DMS53 (cell line): Measurements from ENCODE around the gene SERPINH1.

Source experiments
- DNase-seq: peaks from one replicate; lab custom pipeline; 2025; lab: John Stamatoyannopoulos, UW

SERPINH1 gene

GRCh38 chr11:75562048-75562835 is at the start of gene SERPINH1:
Gene SERPINH1, plus strand, starts transcription at chr11:75562253. Its CDS starts 4,097 bp downstream, at chr11:75566350.
- peak; percentile 98 for DNase-seq

- DNase-seq: peak; percentile 58
Measured at GRCh38 chr11:75513250-75513649, 48.8 kb upstream of the SERPINH1 start.

GRCh38 chr11:75514596-75514995 is 47.5 kb upstream of the SERPINH1 start:
- no peak for DNase-seq

GRCh38 chr11:75516140-75516539 is 45.9 kb upstream of the SERPINH1 start:
- no peak for DNase-seq

- DNase-seq: no peak
Measured at GRCh38 chr11:75516886-75517285, 45.2 kb upstream of the SERPINH1 start.

GRCh38 chr11:75518204-75518549 is 43.9 kb upstream of the SERPINH1 start:
- no peak for DNase-seq

GRCh38 chr11:75518771-75519653 is 43.0 kb upstream of the SERPINH1 start:
- no peak for DNase-seq

GRCh38 chr11:75520688-75521087 is 41.4 kb upstream of the SERPINH1 start:
- no peak for DNase-seq

GRCh38 chr11:75522286-75523044 is 39.6 kb upstream of the SERPINH1 start:
- no peak for DNase-seq

- DNase-seq: no peak
Measured at GRCh38 chr11:75523189-75523588, 38.9 kb upstream of the SERPINH1 start.

- peak; percentile 37 for DNase-seq
Measured at GRCh38 chr11:75523811-75524664, 38.0 kb upstream of the SERPINH1 start.

- peak; percentile 65 for DNase-seq
Measured at GRCh38 chr11:75524665-75525432, 37.2 kb upstream of the SERPINH1 start.

- peak; percentile 98 for DNase-seq
Measured at GRCh38 chr11:75525433-75526191, 36.4 kb upstream of the SERPINH1 start, which contains the start of gene GDPD5. Gene GDPD5, minus strand, starts transcription at chr11:75525941. Its CDS starts 48,206 bp downstream, at chr11:75477735.

- DNase-seq: peak; percentile 68
Measured at GRCh38 chr11:75526192-75526541, 35.9 kb upstream of the SERPINH1 start.

GRCh38 chr11:75527130-75527529 is 34.9 kb upstream of the SERPINH1 start:
- DNase-seq: no peak

- DNase-seq: no peak
Measured at GRCh38 chr11:75527938-75528735, 33.9 kb upstream of the SERPINH1 start.

GRCh38 chr11:75530577-75530976 is 31.5 kb upstream of the SERPINH1 start:
- DNase-seq: no peak

GRCh38 chr11:75531325-75531724 is 30.7 kb upstream of the SERPINH1 start:
- DNase-seq: no peak
